Activated CD4-positive, alpha-beta T cell treated with anti-CD3 and anti-CD28 coated beads, Interleukin-10, Interleukin-2, amounts not matched to agents 100 ng/mL and 50 ng/mL, durations not matched to agents 16 hours and 8 hours (primary cell): ENCODE results near the gene ZNF626.
"Not testable (repeated sequence)": the region's sequence is repeated elsewhere in the genome, so short reads cannot be mapped to it uniquely, and the experiment has no call there.

Experiments used
- DNase-seq: peaks from one replicate; pipeline ENCODE4 v3.0.0-alpha.2; 2020

The ZNF626 gene

GRCh38 chr19:20661150-20661819 is at the start of gene ZNF626:
ZNF626 (minus strand) TSS chr19:20661571; CDS start chr19:20661446, 125 bp downstream.
- peak; percentile 89 for DNase-seq

DNA sequence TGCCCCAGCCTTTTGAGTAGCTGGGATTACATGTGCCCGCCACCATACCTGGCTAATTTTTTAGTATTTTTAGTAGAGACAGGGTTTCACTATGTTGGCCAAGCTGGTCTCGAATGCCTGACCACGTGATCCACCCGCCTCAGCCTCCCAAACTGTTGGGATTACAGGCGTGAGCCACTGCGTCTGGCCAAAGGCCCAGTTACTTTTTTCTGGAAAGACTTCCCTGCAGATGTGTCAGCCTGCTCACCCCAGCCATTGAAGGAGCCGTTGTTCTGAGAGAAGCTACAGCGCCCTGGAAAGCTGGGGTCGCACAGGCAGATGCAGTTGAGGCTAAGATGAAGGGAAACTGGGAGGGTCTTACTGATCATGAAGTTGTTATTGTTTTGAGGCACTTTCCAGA is 7.9 kb upstream of the ZNF626 start:
- DNase-seq = no peak

GRCh38 chr19:20667281-20667680 is 5.9 kb upstream of the ZNF626 start:
- DNase-seq = no peak

GRCh38 chr19:20664901-20665781 is 3.8 kb upstream of the ZNF626 start:
- no peak for DNase-seq

GRCh38 chr19:20664475-20664874 is 3.1 kb upstream of the ZNF626 start:
- not testable (repeated sequence) for DNase-seq

DNA sequence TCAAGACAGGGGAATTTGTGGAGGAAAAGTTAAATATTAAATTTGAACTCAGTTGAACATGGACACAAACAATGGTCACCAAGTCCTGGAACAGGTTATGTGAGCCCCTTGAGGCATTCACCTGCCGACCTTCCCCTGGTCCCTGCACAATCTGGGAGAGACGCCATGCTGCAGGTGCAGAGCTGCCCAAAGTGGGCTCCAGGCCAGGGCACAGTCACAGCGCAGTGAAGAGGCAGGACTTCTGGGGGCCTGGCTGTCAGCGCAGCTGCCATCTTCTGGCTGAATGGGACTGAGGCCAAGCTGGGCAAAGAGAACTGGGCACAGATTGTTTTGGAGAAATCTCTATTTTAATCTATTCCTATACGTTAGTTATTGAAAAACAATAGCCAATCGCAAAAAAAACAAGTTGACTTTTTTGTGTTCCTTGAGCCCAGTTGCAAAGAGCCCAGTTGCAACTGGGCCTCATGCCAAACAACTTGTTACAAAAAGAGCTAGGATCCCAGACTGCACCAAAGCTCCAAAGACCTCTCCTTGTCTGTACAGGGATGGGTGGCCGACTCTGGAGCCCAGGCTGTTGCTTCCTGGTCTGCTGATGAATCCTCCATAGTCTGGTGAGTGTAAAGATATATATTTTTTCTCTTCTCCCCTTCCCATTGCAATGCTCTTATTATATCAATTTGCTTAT is 1.2 kb upstream of the ZNF626 start:
- no peak for DNase-seq

- no peak for DNase-seq
These were observed 764 bp downstream of the ZNF626 start for GRCh38 chr19:20660473-20661140.

DNA sequence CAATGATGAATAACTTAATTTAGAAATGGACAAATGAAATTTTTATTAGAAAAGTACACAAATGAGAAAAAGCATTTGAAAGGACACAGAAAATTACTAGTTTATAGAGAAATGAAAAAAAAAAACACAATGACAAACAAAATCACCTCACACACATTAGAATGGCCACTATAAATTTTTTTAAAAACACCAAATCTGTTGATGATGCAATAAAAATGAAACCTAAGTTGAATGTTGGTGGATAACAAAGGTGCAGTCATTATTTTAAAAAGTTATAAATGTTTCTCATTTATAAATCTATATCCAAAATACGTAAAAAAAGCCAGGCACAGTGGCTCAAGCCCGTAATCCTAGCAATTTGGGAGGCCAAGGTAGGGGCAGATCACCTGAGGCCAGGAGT is 20.8 kb downstream of the ZNF626 start:
- no peak for DNase-seq

DNA sequence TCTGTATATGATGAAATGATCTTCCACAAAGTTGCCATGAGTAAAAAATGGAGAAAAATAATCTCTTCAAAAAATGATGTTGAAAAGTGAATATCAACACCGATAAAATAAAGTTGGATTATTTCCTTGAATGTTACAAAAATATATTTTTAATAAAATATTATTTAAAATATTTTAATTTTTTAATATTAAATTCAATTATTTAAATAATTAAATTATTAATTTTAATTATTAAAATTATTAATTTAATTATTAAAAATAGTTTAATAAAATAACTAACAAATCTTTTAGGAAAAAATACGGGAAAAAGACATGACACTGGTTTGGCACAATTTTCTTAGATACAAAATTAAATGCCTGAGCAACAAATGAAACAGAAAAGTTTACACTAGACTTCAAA is 21.3 kb downstream of the ZNF626 start:
- no peak for DNase-seq

DNA sequence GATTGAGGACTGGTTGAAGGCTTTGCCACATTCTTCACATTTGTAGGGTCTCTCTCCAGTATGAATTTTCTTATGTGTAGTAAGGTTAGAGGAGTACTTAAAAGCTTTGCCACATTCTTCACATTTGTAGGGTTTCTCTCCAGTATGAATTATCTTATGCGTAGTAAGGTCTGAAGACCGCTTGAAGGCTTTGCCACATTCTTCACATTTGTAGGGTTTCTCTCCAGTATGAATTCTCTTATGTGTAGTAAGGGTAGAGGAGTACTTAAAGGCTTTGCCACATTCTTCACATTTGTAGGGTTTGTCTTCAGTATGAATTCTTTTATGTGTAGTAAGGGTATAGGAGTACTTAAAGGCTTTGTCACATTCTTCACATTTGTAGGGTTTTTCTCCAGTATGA is 36.8 kb downstream of the ZNF626 start:
- DNase-seq = not testable (repeated sequence)

- no peak for DNase-seq
These were observed 45.3 kb downstream of the ZNF626 start for GRCh38 chr19:20616071-20616470.

GRCh38 chr19:20614971-20615370 is 46.4 kb downstream of the ZNF626 start:
- not testable (repeated sequence) for DNase-seq

- no peak for DNase-seq
These were observed 48.6 kb downstream of the ZNF626 start for GRCh38 chr19:20612711-20613316.

GRCh38 chr19:20611866-20612265 is 49.5 kb downstream of the ZNF626 start:
- DNase-seq = no peak

GRCh38 chr19:20607943-20608342 is 53.4 kb downstream of the ZNF626 start:
- DNase-seq = no peak
